Measurements from ENCODE around the gene YES1.
"Not testable (repeated sequence)": the region's sequence is repeated elsewhere in the genome, so short reads cannot be mapped to it uniquely, and the experiment has no call there.

Gene YES1

GRCh38 chr18:820591-821165 lies 8.6 kb upstream of the YES1 start:
- DNase-seq (ENCODE audit: low spot score): no peak

GRCh38 chr18:816869-817268 lies 4.8 kb upstream of the YES1 start:
- DNase-seq (ENCODE audit: low spot score): no peak

- DNase-seq (ENCODE audit: low spot score): no peak
Observed at GRCh38 chr18:816088-816653, 4.1 kb upstream of the YES1 start.

- no peak for DNase-seq (ENCODE audit: low spot score)
Observed at GRCh38 chr18:815353-815752, 3.3 kb upstream of the YES1 start.

- no peak for DNase-seq (ENCODE audit: low spot score)
Observed at GRCh38 chr18:814300-815084, 2.5 kb upstream of the YES1 start.

- no peak for DNase-seq (ENCODE audit: low spot score)
Observed at GRCh38 chr18:813172-814071, 1.4 kb upstream of the YES1 start.

- peak; percentile 80 for DNase-seq (ENCODE audit: low spot score)
Observed at GRCh38 chr18:812376-813171, 532 bp upstream of the YES1 start.

- DNase-seq (ENCODE audit: low spot score): no peak
Observed at GRCh38 chr18:811182-811891, 705 bp downstream of the YES1 start.

- DNase-seq (ENCODE audit: low spot score): peak; percentile 11
Observed at GRCh38 chr18:809985-810642, 1.9 kb downstream of the YES1 start.

GRCh38 chr18:809228-809627 lies 2.8 kb downstream of the YES1 start:
- not testable (repeated sequence) for DNase-seq (ENCODE audit: low spot score)

GRCh38 chr18:808502-808901 lies 3.5 kb downstream of the YES1 start:
- DNase-seq (ENCODE audit: low spot score): no peak

GRCh38 chr18:808086-808485 lies 4.0 kb downstream of the YES1 start:
- no peak for DNase-seq (ENCODE audit: low spot score)

GRCh38 chr18:805755-806110 lies 6.3 kb downstream of the YES1 start:
- no peak for DNase-seq (ENCODE audit: low spot score)

GRCh38 chr18:805008-805754 lies 6.9 kb downstream of the YES1 start:
- no peak for DNase-seq (ENCODE audit: low spot score)

GRCh38 chr18:801137-801536 lies 10.9 kb downstream of the YES1 start:
- no peak for DNase-seq (ENCODE audit: low spot score)

GRCh38 chr18:799943-800342 lies 12.1 kb downstream of the YES1 start:
- DNase-seq (ENCODE audit: low spot score): no peak

GRCh38 chr18:795383-795782 lies 16.7 kb downstream of the YES1 start:
- DNase-seq (ENCODE audit: low spot score): not testable (repeated sequence)

GRCh38 chr18:789397-789796 lies 22.6 kb downstream of the YES1 start:
- no peak for DNase-seq (ENCODE audit: low spot score)

GRCh38 chr18:785242-785641 lies 26.8 kb downstream of the YES1 start:
- DNase-seq (ENCODE audit: low spot score): no peak
